ENCODE measurements around the gene MATR3.

DNA sequence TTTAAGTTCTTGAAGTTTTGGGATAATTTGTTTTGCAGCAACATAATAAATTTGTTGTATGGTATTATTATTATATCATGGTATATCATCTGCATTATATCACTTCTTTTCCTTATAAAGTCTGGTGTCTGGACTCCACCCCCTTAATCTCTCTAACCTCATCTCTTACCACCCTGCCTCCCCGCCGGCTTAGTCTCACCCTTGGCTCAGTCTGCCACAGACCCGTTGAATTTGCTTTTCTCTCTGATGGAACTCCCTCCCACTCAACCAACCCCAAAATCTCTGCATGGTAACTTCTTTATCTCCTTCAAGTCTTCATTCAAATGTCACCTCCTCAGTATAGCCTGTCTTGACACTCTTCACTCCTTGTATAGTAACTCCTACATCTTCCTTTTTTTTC, 29.6 kb upstream of the MATR3 start:
- TF ChIP-seq CTCF (optimal IDR thresholded peaks at IDR 0.05 in 1 of 3, IDR thresholded peaks at IDR 0.05 in 1 of 3, conservative IDR thresholded peaks at IDR 0.05 in 1 of 3; ENCODE audit: extremely low read depth in 1 of 3, insufficient read depth in 2 of 3, low read length in 3 of 3): no peak
- TF ChIP-seq EZH2 (IDR thresholded peaks at IDR 0.05; ENCODE audit: low read length): no peak
